Amniotic epithelial cell (primary cell): ENCODE data around the gene OBP2B.
A peak's percentile ranks its signal among the peaks of the same experiment; 100 is the strongest.
"Not testable (repeated sequence)": the region's sequence is repeated elsewhere in the genome, so short reads cannot be mapped to it uniquely, and the experiment has no call there.

Source experiments
- DNase-seq: peaks from one replicate; pipeline ENCODE4 v3.0.0-alpha.2; 2010; ENCODE audit warnings: low read depth

Gene OBP2B, protein sequence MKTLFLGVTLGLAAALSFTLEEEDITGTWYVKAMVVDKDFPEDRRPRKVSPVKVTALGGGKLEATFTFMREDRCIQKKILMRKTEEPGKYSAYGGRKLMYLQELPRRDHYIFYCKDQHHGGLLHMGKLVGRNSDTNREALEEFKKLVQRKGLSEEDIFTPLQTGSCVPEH

GRCh38 chr9:133208880-133209300, at the start of gene OBP2B:
TSS of gene OBP2B (minus strand) at chr9:133209250. CDS start at chr9:133209199, 51 bp downstream.
- DNase-seq, result not testable (repeated sequence)

DNA sequence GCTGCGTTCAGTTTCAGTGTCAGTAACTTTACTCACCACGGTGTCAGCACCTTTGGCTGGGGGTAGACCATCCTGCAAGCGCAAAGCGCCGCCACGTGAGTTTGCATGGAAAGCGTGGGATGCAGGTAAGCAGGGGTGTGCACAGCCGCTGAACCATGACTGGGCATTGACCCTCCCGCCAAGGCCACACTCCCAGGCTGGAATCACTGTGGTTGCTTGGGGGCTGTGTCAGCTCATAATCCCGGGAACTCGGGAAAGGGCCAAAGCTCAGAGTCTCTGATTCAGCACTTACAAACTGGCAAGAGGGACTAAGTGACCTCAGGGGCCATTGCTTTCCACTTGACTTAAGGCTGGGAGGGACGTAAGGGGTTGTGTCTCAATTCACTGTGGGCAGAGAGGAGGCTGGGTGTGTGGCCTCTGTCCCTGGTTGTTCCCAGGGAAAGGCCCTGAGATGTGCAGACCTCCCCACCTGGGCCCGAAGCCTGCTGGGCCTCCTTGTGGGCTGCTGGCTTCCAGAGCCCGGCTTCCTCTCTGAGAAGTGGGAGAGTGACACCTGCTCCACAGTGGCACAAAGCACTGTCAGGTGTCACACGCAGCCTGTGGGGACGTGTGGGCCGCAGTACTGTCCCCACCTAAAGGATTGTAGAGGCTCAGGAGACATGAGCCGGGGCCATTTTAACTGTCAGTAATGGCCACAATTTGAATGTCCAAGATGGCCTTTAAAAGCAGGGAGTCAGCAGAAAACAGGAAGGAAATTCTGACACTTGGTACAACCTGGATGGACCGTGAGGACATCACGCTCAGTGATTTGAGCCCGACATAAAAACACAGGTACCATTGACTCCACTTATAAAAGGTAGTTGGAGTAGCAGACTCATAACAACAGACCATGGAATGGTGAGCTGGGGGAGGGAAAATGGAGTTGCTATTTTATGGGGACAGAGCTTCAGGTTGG, 49.3 kb upstream of the OBP2B start:
- DNase-seq, result peak; percentile 16

- no peak for DNase-seq
Observed at GRCh38 chr9:133257465-133257956, 48.5 kb upstream of the OBP2B start.

DNA sequence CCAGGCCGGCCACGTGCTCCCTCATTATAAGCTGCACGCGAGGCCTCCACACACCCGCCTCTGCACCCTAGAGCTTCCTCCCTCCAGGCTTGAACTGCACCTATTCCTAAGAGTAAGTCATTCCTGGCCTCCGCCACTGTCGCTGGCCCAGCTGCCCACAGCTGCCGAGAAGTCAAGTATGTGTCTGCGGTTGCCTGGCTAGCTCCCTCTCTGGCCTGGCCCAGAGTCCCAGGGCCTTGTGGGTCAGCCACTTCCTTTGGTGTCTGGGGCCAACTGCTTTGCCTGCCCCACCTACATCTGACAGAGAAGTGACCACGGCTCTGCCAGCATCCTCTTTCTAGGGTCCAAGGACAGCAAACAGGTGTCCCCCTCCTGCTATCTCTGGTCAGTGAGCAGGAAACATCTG, 47.6 kb upstream of the OBP2B start:
- DNase-seq, result no peak

GRCh38 chr9:133256136-133256461, 47.0 kb upstream of the OBP2B start:
- no peak for DNase-seq

GRCh38 chr9:133255371-133256135, 46.5 kb upstream of the OBP2B start:
- no peak for DNase-seq

DNA sequence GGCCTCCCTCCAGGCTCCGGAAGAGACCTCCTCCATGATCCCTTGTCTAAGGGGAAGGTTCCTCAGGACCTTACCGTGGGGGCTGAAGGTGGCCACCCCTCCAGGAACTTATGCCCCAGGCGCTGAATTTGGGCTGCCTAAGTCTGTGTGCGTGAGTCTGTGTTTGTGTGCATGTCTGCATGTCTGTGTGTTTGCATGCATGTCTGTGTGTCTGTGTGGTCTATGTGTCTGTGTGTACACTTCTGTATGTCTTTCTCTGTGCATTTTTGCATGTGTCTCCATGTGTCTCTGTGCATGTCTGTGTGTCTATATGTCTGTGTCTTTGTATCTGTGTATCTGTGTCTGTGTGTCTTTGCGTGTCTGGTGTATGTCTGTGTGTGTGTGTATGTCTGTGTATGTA, 45.4 kb upstream of the OBP2B start:
- no peak for DNase-seq

GRCh38 chr9:133253268-133253667, 44.2 kb upstream of the OBP2B start:
- no peak for DNase-seq

- no peak for DNase-seq
Observed at GRCh38 chr9:133252301-133253020, 43.4 kb upstream of the OBP2B start.

DNA sequence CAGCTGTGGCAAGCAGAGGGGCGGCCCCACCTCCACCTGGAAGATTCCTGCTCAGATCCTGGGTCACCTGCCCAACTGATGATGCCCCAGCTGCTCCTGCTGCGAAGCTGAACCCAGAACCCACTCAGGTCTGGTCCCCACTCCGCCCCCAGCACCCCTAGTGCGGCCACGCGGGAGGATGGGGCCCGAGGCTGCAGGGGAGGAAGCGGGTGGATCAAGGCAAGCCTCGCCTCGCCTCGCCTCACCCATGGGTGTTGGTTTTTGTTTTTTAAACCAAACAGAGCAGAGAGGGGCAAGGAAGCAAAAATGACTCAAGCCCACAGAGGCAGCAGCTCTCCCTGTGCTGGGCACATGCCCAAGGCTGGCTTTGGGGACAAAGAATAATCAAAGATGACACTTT, 42.7 kb upstream of the OBP2B start:
- no peak for DNase-seq

DNA sequence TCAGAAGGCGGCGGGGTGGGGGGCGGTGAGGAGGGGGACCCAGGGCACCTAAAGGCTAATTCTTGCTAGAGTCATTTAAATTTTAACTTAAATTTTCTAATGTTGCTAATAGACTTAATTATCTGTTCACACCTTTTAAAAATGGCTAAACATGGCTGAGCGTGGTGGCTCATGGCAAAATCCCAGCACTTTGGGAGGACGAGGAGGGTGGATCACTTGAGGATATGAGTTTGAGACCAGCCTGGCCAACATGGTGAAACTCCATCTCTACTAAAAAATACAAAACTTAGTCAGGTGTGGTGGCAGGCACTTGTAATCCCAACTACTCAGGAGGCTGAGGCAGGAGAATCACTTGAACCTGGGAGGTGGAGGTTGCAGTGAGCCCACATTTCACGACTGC, 42.2 kb upstream of the OBP2B start:
- not testable (repeated sequence) for DNase-seq

DNA sequence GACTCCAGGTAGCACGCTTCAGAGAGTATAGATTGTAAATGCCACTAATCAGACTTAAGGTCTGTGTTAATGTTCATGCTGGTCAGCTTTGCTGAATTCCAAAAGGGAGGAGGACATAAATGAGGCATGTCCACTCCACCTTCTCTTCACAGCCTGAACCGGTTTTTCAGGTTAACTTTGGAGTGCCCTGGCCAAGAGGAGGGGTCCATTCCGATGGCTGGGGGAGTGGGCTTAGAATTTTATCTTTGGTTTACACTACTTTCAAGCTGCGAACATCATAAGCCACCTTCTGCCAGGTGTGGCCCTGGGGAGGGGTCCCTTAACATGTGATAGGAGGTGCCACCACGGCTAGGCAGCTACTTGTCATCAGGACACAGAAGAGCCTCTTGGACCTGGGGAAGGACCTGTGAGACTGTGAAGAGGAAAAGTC, 41.7 kb upstream of the OBP2B start:
- no peak for DNase-seq

GRCh38 chr9:133249337-133249736, 40.3 kb upstream of the OBP2B start:
- no peak for DNase-seq

- DNase-seq, result no peak
Observed at GRCh38 chr9:133248726-133249295, 39.8 kb upstream of the OBP2B start.

GRCh38 chr9:133247632-133248031, 38.6 kb upstream of the OBP2B start:
- DNase-seq, result no peak

- DNase-seq, result no peak
Observed at GRCh38 chr9:133246991-133247390, 37.9 kb upstream of the OBP2B start.

DNA sequence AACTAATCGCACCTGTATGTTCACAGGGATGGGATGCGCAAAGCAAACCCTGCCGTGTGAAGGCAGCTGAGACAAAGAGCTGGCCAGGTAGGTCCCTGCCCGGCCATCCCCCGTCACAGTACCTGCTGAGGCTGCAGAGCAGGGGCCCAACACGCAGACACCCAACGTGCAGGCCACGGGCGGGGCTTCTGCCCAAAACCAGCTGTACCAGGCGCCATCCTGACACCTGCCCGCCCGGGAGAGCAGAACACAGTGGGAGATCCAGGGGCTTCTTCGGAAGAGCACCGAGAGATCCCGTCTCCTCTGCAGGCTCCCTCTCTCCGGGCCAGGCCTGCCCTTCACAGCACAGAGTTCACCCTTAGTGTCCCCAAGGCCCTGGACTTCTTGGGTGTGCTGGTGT, 37.5 kb upstream of the OBP2B start:
- no peak for DNase-seq

- no peak for DNase-seq
Observed at GRCh38 chr9:133242991-133243390, 33.9 kb upstream of the OBP2B start.

DNA sequence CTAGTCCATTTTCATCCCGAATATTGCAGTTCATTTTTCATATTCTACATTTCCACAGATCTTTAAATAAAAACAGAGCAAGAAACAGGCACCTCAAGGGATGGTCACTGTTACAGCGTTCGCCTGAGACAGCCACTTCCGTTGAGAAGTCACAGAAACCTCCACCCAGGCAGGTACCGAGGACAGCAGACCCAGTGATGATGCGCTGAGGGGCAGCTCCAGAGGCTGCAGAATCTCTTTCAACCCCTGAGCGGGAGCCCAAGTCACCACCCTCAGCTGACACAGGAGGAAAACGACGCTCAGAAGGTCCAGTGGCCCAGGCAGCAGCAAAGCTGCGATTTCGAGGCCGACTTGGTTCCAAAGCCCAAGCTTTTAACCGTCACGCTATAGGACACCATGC, 33.2 kb upstream of the OBP2B start:
- DNase-seq, result no peak

- no peak for DNase-seq
Observed at GRCh38 chr9:133239533-133240090, 30.6 kb upstream of the OBP2B start.

GRCh38 chr9:133238851-133239532, 29.9 kb upstream of the OBP2B start:
- peak; percentile 72 for DNase-seq
